ENCODE measurements around the gene ABTB2.

The ABTB2 gene

DNA sequence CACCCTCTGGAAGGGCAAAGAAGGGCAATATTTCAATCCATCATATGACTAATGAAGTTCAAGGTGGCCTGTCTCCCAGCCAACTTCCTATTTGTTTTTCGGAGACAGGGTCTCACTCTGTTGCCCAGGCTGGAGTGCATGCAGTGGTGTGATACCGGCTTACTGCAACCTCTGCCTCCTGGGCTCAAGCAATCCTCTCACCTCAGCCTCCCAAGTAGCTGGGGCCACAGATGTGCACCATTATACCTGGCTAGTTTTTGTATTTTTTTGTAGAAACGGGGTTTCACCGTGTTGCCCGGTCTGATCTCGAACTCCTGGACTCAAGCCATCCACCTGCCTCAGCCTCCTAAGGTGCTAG lies 13.4 kb downstream of the ABTB2 start:
- DNase-seq (ENCODE audit: extremely low read depth in 1 of 2, low read depth in 1 of 2) = no peak

DNA sequence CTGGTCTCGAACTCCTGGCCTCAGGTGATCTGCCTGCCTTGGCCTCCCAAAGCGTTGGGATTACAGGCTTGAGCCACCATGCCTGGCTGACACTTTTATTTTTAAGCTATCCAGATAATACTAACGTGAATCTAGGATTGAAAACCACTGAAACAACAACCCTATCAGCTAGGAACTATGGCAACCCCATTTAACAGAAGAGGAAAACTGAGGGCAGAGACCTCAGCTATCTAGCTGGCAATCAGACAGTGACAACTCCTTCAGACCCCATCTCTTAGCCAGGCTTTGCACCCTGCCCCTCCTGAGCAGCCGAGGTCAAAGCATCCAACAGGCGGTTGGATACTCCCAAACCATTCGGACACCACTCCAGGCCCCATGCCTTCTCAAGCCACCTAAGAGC lies 14.1 kb downstream of the ABTB2 start:
- no peak for DNase-seq (ENCODE audit: extremely low read depth in 1 of 2, low read depth in 1 of 2)

DNA sequence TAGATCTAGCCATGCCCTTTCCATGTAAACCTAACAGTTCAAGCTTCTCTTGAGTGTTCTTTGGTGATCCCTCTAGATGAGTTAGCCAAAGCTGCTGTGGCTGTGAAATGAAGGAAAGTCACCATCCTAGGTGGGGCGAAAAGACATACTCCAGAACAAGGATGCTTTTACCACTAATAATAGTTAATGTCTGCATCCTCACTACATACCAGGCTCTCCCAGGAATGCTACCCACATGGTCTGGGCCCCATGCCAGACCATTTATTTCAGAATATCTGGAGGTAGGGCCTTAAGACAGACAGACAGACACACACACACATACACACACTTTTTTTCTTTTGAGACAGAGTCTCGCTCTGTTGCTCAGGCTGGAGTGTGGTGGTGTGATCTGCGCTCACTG lies 14.7 kb downstream of the ABTB2 start:
- no peak for DNase-seq (ENCODE audit: extremely low read depth in 1 of 2, low read depth in 1 of 2)

DNA sequence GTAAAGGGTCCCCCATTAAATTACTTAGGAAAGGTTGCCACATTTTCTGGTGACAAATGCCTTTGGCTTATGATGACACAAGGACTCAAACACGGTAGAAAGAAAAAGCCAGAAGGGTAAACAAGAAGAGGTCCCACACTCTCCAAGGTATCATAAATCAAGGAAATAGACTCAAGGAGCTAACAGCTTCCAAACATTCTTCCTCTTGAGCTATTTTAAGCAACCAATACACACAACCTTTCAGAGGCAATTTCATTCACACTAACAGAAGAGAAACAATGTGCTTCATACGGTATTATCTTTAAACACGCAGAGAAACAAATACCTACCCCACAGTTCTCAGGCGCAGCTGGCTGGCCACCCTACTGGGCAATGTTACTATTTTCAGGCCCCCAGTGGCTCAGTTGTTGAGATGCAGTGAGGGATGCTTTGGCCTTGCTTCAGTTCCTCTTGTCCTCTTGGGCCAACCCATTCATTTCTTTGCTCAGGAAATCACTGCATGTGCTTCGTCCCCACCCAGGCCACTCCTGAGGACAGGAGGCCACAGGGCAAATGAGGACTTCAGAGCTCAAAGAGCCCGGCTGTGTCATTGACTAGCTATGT lies 15.8 kb downstream of the ABTB2 start:
- DNase-seq (ENCODE audit: extremely low read depth in 1 of 2, low read depth in 1 of 2) = no peak

DNA sequence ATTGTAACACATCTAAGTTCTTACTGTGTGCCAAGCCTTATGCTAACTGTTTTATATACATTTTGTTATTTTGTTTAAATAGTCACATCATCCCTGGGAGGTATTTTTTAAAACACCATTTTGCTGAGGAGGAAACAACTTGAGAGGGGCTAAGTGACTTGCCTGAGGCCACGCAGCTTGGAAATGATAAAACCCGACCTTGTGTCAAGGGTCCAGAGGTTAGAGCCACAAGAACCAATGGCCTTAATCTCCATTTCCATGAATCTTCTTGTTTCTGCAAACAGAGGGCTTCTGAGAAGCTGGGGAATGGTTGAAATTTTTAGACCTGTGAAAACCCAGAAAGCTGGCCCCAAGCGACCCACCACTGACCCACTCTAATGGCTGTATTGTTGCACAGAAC lies 16.7 kb downstream of the ABTB2 start:
- no peak for DNase-seq (ENCODE audit: extremely low read depth in 1 of 2, low read depth in 1 of 2)

DNA sequence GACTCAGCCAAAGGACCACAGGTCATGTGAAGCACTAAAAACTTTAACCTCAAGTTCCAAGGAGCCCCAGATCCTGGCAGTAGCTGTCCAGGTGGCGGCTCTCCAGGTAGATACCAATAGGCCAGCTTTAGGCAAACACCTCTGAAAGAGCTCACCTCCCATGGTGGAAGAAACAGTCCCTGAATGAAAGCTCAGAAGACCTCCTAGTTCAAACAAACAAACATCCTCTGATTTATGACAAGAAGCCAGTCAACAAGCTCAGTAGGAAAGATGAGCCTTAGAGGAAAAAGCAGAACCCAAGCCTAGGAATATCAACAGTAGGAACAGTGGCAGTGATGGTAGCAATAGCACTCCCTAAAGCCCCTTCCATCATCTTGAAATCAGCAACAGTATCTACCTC lies 17.2 kb downstream of the ABTB2 start:
- no peak for DNase-seq (ENCODE audit: extremely low read depth in 1 of 2, low read depth in 1 of 2)

DNA sequence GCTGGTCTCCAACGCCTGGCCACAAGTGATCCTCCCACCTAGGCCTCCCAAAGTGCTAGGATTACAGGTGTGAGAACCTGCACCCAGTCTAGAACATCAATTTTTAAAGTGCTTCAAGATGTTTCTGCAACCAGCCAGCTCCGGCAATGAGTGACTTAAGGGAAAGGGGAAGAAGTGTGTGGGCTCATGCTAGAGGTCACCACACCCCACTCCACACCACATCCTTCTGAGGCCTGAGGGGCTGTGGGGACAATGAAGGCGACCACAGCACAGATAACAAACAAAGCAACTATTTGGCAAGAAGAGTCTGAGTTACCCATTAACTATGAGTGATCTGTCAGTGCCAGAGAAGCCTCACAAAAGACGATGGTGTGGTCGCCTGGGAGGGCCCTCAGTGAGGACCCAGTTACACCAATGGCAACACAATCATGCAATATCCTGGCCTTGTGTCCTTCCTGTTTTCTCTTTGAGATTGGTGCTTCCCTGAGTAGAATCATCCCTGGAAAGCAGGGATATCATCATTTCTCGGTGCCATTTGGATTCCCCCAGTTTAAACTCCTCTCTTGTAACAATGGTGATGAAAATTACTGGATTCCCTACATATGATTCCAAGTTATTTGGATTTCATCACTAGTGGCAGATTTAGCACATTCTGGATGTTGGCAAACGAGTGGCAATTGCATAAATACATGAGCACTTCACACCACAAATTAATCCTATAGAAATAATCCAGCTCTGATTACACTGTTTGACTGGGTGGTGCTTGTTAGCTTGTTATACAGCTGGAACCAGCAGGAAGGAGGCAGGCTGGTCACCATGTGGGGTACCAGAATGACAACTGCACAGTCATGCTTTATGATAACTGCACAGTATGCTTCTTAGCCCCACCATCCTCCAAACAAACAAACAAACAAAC lies 18.4 kb downstream of the ABTB2 start:
- DNase-seq (ENCODE audit: extremely low read depth in 1 of 2, low read depth in 1 of 2) = no peak

DNA sequence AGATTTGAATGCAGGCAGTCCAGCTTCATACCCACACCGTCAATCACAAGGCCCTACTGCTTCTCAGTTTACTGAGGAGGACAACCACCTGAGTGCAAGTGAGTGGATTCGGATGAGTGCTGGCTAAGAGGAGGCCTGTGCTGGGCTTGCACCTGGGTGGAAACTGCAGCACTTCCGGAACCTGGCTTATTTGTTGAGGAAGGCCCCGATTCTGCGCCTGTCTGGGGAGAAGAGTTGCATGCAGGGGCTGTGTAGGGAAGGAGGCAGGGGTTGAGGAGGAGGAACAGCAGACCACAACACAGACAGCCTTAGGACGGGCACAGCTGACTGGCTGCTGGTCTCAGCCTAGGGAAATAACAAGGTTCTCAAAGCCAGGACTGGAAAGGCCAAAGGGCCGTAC lies 20.8 kb downstream of the ABTB2 start:
- DNase-seq (ENCODE audit: extremely low read depth in 1 of 2, low read depth in 1 of 2) = no peak

DNA sequence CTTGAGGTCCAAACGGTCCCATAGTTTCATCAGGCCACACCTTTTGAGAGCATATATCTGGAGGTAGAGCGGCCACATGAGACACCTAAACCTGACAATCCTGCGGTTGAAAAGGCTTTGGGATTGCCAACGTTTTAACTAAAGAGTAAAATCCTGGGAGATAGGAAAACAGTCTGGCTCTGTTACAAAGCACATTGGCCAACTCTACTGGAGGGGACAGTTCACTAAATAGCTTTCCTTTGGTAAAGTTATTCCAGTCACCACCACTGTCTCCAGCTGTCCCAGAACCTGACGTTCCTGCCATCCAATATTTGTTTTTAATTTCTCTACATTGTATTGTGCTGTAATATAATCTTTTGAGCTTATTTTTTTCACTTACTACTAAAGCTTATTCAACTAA lies 22.0 kb downstream of the ABTB2 start:
- no peak for DNase-seq (ENCODE audit: extremely low read depth in 1 of 2, low read depth in 1 of 2)

DNA sequence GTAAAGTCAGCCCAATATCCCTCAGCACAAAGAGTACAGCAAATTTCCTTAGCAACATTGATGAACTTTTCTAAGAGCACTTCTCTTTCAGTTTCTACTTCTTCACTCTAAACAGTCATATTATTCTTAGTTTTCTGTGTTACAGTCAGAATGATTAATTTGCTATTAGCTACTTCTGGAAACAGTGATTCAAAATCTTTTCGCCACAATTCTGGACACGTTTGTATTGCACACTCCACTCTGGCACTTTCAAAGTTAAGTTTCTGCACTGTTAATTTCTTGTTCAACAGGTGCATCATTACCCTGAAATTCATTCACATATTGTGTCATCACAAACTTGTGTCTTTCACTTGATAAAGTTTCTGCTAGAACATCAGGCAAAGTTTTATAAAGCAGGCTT lies 22.5 kb downstream of the ABTB2 start:
- no peak for DNase-seq (ENCODE audit: extremely low read depth in 1 of 2, low read depth in 1 of 2)

DNA sequence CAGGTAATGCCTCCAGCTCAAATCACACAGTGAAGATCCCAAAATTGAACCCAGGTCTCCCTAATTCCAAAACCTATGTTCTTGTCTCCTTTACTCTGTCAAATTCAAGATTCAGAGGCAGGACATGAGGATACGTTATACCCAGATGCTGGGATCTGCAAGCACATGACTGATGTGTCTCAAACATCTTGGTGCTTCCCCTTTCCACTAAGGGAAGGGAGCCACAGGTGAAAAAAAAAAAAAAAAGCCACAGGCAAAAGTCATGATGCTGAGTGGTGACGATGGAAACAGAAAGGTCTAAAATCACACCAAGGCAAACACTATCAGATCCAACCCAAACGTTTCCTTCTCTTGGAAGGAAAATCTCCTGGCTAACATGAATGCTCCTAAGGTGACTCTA lies 24.0 kb downstream of the ABTB2 start:
- no peak for DNase-seq (ENCODE audit: extremely low read depth in 1 of 2, low read depth in 1 of 2)

DNA sequence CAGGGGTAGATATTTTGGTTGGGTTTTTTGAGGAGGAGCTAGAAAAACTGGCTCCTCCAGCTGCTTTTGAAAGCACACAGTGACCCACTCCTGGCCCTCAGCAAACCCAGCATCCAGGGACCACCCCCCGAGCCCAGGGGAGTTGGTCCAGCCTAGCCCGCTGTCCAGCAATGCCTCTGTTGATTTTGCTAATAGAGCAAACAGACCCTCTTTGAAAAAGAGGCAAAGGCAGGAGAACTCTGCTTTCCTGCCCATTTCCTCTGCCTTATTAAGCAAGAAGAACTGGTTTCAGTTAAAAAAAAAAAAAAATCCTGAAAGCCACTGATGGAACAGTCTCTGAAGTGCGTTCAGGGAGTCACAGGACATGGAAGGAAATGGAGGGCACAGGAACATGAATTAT lies 25.3 kb downstream of the ABTB2 start:
- DNase-seq (ENCODE audit: extremely low read depth in 1 of 2, low read depth in 1 of 2) = no peak

DNA sequence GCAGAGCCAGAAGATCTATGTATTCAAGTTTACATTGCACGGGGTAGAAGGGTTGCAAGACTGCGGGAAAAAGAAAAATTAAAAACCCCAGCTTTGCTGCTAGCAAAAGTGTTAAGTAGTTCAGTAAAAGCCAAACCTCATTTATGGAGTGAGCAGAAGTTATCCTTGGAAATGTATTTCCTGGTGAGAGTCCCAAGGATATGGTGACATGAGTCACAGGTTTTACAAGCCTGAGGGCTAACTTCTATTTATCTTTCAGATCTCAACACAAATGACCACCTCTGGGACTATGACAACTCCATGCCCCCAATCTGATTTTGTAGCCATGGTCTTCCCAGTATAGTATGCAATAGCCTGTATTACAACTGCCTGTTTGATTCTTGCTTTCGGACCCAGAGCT lies 26.1 kb downstream of the ABTB2 start:
- DNase-seq (ENCODE audit: extremely low read depth in 1 of 2, low read depth in 1 of 2) = no peak

DNA sequence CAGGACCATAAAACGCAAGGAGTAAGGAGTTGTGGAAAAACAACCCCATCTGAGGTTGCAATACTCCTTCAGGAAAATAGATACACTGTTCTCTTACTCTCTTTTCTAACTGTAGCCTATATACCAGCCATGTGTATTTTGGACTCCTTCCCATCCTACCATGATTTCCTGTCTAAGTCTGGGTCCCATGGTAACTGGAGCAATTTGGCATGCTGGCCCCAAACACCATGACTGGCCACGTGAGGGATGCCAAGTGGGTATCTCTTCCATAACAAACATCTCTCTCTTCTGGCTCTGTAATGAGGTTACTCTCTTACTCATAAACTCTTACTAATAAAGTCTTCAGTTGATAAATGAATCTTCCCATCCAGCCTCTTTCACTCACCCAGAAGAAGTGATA lies 26.5 kb downstream of the ABTB2 start:
- DNase-seq (ENCODE audit: extremely low read depth in 1 of 2, low read depth in 1 of 2) = no peak

DNA sequence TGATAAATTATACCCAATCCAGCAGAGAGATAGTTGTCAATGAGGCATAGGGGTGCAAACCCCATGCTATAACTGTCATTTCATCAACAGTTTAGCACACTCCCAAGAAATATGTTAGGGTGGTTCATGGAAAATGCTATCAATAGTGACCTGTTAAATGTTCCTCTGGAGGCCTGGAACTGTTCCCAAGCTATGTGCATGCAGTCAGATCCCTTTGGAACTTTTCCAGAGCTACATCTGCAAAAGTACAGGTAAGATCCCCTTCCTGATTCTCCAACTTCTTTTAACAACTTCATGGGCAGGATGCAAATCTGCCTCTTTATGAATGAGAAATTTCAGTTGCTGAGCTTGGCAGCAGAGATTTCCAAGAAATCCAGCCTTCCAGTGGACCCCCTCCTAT lies 27.2 kb downstream of the ABTB2 start:
- DNase-seq (ENCODE audit: extremely low read depth in 1 of 2, low read depth in 1 of 2) = no peak

DNA sequence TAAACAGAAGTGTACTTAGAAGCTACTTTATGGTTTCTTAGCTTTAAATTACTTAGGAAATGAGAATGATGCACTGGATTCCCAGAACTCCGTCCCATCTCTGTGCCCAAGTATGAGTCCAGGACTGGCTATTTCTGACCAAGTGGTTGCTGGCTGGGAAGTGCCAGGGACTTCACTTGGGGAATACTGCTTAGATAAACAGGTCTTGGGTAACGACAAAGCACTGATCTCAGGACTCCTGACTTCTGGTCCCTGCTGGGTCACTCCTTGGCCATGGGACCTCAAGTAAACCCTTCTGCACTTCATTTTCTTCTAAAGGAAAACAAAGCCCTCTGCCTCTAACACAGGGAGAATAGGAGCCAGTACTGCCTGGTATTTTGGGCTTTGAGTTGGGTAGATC lies 27.9 kb downstream of the ABTB2 start:
- DNase-seq (ENCODE audit: extremely low read depth in 1 of 2, low read depth in 1 of 2) = no peak

DNA sequence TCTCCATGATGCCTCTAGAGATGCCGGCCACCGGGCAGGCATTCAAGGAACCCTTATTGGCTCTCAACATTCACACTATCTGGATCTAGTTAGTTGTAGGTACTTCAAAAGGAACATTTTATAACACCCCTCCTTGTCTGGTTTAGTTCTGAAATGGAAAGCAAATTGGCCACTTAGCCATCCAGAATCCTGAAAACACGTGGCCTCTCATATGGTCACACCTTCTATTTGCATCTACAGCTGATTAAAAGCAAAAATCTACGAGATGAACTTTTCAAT lies 29.2 kb downstream of the ABTB2 start:
- DNase-seq (ENCODE audit: extremely low read depth in 1 of 2, low read depth in 1 of 2) = no peak

DNA sequence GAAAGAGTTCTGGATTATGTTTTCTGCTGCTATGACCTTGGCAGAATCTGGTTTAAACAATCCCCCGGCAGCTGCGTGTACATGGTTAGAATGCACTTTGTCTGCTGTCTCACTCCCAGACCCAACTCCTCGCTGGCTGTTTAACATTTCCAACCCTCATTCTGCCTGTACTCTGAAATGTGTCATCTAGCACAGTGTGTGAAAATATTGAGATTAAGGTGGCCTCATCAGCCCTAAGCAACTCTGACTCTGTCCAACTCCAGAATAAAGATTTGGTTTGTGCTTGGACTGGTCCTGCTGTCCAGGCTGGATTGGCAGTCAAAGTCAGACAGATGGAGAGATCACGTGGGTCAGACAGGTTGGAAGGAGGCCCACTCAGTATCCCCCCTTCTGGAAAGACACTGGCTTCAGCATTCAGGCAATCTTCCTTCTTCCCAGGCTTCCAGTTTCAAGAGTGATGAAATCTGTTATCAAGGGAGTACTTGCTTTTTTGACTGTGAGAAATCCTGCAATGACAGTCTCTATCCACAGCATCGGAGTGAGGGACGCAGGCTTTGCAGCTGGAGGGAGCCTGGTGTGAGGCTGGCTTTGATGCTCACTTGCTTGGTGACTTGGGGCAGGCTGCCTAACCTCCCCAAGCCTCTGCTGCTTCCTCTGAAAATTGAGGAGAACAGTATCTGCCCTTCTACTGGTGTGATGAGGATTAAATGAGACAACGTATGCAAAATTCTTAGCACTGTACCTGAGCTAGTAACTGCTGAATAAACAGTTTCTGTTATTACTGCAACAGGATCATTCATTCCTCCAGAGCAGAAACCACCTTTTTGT lies 29.8 kb downstream of the ABTB2 start:
- DNase-seq (ENCODE audit: extremely low read depth in 1 of 2, low read depth in 1 of 2) = no peak

DNA sequence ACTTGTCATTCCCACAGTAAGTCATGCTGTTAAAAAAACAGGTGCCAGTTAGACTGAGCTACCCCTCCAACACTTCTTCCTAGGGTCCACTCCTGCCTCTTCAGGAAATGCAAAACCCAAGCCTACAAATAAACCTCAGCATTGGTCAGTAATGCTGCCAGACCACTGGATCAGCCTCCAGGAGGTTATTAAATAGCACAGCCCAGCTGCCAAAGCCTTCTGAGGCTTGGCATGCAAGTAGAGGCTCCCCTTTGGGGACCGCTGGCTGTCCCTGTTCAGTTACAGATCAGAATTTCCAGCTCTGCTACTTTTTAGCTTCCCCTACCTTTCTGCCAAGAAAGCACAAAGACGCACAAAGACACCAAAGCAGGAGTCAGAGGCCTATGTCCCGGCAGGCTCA lies 33.3 kb downstream of the ABTB2 start:
- no peak for DNase-seq (ENCODE audit: extremely low read depth in 1 of 2, low read depth in 1 of 2)

DNA sequence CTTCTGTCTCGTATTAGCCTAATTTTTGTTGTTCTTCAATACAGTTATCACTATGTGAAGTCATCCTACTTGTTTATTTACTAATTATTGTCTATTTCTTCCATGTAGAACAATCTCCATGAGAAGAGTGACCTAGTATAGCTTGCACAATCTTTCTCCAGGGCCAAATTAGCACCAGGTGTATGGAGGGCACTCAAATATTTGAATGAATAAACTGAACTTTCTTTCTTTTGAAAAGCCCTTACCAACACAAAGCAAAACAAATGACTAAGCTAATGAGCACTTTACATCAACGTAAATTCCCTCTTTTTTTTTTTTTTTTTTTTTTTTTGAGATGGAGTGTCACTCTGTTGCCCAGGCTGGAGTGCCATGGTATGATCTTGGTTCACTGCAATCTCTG lies 34.2 kb downstream of the ABTB2 start:
- no peak for DNase-seq (ENCODE audit: extremely low read depth in 1 of 2, low read depth in 1 of 2)

DNA sequence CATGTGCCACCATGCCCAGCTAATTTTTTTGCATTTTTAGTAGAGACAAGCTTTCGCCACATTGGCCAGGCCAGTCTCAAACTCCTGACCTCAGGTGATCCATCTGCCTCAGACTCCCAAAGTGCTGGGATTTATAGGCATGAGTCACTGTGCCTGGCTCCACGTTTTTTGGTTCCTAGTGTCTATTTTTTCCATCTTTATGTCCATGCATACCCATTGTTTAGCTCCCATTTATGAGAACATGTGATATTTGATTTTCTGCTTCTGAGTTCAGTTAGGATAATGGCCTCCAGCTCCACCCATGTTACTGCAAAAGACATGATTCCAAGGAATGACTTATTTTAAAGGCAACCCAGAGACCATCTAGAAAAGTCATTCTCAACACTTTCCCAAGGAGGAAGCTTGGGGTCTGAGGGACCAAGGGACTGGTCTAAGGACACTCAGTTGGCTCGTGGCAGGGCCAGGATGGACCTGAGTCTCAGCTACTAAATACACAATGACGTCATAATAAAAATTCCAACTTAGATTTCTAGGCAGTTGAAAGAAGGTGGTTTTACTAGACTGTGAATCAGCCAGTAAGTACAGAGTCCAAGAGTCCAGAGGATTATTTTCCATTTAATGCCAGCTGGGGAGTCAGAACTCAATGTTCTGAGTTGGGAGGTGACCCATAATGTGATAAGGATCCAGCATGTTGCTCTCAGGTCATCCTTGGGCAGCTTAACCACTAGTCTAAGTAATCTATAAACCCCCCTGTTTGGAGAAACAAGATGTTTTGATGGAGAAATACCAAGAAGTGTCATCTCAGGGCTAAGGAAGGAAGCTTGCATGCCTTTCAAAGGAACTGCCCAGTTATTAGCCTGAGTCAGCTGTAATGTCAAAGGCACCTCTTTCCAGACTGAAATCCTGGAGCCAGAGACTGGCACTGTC lies 39.4 kb downstream of the ABTB2 start:
- DNase-seq (ENCODE audit: extremely low read depth in 1 of 2, low read depth in 1 of 2) = no peak

All from stimulated activated CD8-positive, alpha-beta memory T cell treated with anti-CD3 and anti-CD28 coated beads, Interleukin-7, amount 100 ng/mL, for 48 hours (primary cell).